Neural cell (in vitro differentiated cells): Measurements from ENCODE around the gene USB1. TPM values are rescaled to one million over a fixed set of nuclear protein-coding genes. Genes with fewer than 3 reads are reported as not detected.

ENCODE experiments used
- H2AFZ ChIP-seq: fragments of 200-600, 300-800 bp; sonication (generic), shearing (Covaris generic); 2 replicates; pipeline ENCODE4 v1.6.0; 2014; ENCODE audit warnings: low read depth, mild to moderate bottlenecking, antibody characterized with exemption, low read length, moderate library complexity
- H3F3A ChIP-seq: fragments of 200-600 bp; shearing (Covaris generic); 2 replicates; pipeline ENCODE4 v1.6.1; 2016; ENCODE audit warnings: mild to moderate bottlenecking, moderate library complexity, mixed read lengths, antibody characterized with exemption, low read length; ENCODE audit not compliant: insufficient read depth, poor library complexity, severe bottlenecking
- H3K27ac ChIP-seq: fragments of 200-600, 300-800 bp; sonication (generic), shearing (Covaris generic); 2 replicates; pipeline ENCODE4 v1.5.1; 2014; ENCODE audit warnings: mild to moderate bottlenecking, low read length, moderate library complexity
- H3K27me3 ChIP-seq: fragments of 300-800, 200-600 bp; sonication (generic), shearing (Covaris generic); 2 replicates; pipeline ENCODE4 v1.6.0; 2014; ENCODE audit warnings: mild to moderate bottlenecking, low read depth, low read length, moderate library complexity; ENCODE audit not compliant: insufficient read depth
- H3K36me3 ChIP-seq: fragments of 300-800, 200-600 bp; sonication (generic), shearing (Covaris generic); 2 replicates; pipeline ENCODE4 v1.5.1; 2014; ENCODE audit warnings: mild to moderate bottlenecking, antibody characterized with exemption, low read length, moderate library complexity; ENCODE audit not compliant: insufficient read depth
- H3K4me2 ChIP-seq: fragments of 300-800, 200-600 bp; sonication (generic), shearing (Covaris generic); 2 replicates; pipeline ENCODE4 v1.6.0; 2014; ENCODE audit warnings: mild to moderate bottlenecking, low read length
- H3K4me3 ChIP-seq: fragments of 300-800, 200-600 bp; sonication (generic), shearing (Covaris generic); 2 replicates; pipeline ENCODE4 v1.5.1; 2014; ENCODE audit warnings: mild to moderate bottlenecking, low read length, moderate library complexity
- H3K79me2 ChIP-seq: fragments of 200-600 bp; shearing (Covaris generic); replicated peaks from 2 replicates; pipeline ENCODE4 v1.6.0; 2014; ENCODE audit warnings: mild to moderate bottlenecking, low read length, moderate library complexity; ENCODE audit not compliant: insufficient read depth
- H3K9ac ChIP-seq: fragments of 300-800, 200-600 bp; sonication (generic), shearing (Covaris generic); 2 replicates; pipeline ENCODE4 v1.6.1; 2016; ENCODE audit warnings: mild to moderate bottlenecking, low read length, mixed read lengths
- H3K9me2 ChIP-seq: fragments of 200-600 bp; shearing (Covaris generic); 2 replicates; pipeline ENCODE4 v1.6.1; 2016; ENCODE audit warnings: mild to moderate bottlenecking, low read length, mixed read lengths; ENCODE audit not compliant: insufficient read depth
- H3K9me3 ChIP-seq: fragments of 200-600, 300-800 bp; sonication (generic), shearing (Covaris generic); 2 replicates; pipeline ENCODE4 v1.6.1; 2016; ENCODE audit warnings: mild to moderate bottlenecking, mixed run types, low read length, moderate library complexity, mixed read lengths
- H4K20me1 ChIP-seq: fragments of 200-600 bp; shearing (Covaris generic); 2 replicates; pipeline ENCODE4 v1.6.1; 2016; ENCODE audit warnings: mild to moderate bottlenecking, mixed run types; ENCODE audit not compliant: insufficient read depth
- CTCF ChIP-seq: fragments of 450-650 bp; IDR thresholded peaks from 2 replicates; pipeline ENCODE4 v1.5.1; 2014; ENCODE audit warnings: antibody characterized with exemption, mild to moderate bottlenecking, moderate library complexity; ENCODE audit not compliant: poor library complexity, severe bottlenecking
- EP300 ChIP-seq: fragments of 450-650 bp; conservative IDR thresholded peaks from 2 replicates; pipeline ENCODE4 v1.6.1; 2014; ENCODE audit warnings: antibody characterized with exemption, mild to moderate bottlenecking, moderate library complexity; ENCODE audit not compliant: poor library complexity, severe bottlenecking
- EZH2 ChIP-seq: fragments of 200-600, 300-800 bp; shearing (Covaris generic), sonication (generic); IDR thresholded peaks from 2 replicates; pipeline ENCODE4 v1.6.1; 2014; ENCODE audit warnings: antibody characterized with exemption, low read length, borderline replicate concordance, mild to moderate bottlenecking; ENCODE audit not compliant: insufficient read depth, poor library complexity, severe bottlenecking
- MXI1 ChIP-seq: fragments of 450-650 bp; conservative IDR thresholded peaks from 2 replicates; pipeline ENCODE4 v1.6.1; 2014; ENCODE audit warnings: antibody characterized with exemption, mild to moderate bottlenecking; ENCODE audit not compliant: poor library complexity, severe bottlenecking
- POLR2AphosphoS5 ChIP-seq: IDR thresholded peaks from 2 replicates; pipeline ENCODE4 v1.6.1; 2012
- RAD21 ChIP-seq: fragments of 450-650 bp; conservative IDR thresholded peaks from 2 replicates; pipeline ENCODE4 v1.6.1; 2014; ENCODE audit warnings: antibody characterized with exemption, mild to moderate bottlenecking, moderate library complexity
- REST ChIP-seq: IDR thresholded peaks from 2 replicates; pipeline ENCODE4 v1.6.1; 2012; ENCODE audit warnings: borderline replicate concordance
- SMC3 ChIP-seq: fragments of 450-650 bp; conservative IDR thresholded peaks from 2 replicates; pipeline ENCODE4 v1.6.1; 2014; ENCODE audit warnings: antibody characterized with exemption, mild to moderate bottlenecking, moderate library complexity; ENCODE audit not compliant: poor library complexity
- TAF1 ChIP-seq: IDR thresholded peaks from 2 replicates; pipeline ENCODE4 v1.6.1; 2012; ENCODE audit warnings: low read depth
- polyA plus RNA-seq: library from polyadenylated mRNA; depleted of rRNA; stranded (reverse); fragments of >200 nt; gene quantifications from 2 replicates; pipeline ENCODE4 v1.2.3, GENCODE V29; 2014

The USB1 gene
- polyA plus RNA-seq, 1 donor from 2014 or later = 25.7 TPM

GRCh38 chr16:57956270-57956808, 44.9 kb upstream of the USB1 start:
- TF ChIP-seq EP300 = no peak
- TF ChIP-seq TAF1 = no peak
- TF ChIP-seq SMC3 = no peak
- no peak for TF ChIP-seq REST
- no peak for TF ChIP-seq RAD21
- TF ChIP-seq CTCF = no peak
- TF ChIP-seq POLR2AphosphoS5 = no peak
- no peak for TF ChIP-seq MXI1
- no peak for TF ChIP-seq EZH2
- H3K27ac ChIP-seq = no peak overlapping the region
- H3K4me2 ChIP-seq = no peak overlapping the region
- no peak overlapping the region for H3K4me3 ChIP-seq
- no peaks in the 10 kb centered on the region for H3K9me2 ChIP-seq
- H3K27me3 ChIP-seq = no peaks in the 10 kb centered on the region
- H3K79me2 ChIP-seq = no peaks in the 10 kb centered on the region
- H3K9ac ChIP-seq = no peak overlapping the region
- no peak overlapping the region for H2AFZ ChIP-seq
- H3F3A ChIP-seq = no peaks in the 10 kb centered on the region
- no peaks in the 10 kb centered on the region for H3K9me3 ChIP-seq
- no peaks in the 10 kb centered on the region for H3K36me3 ChIP-seq
- no peaks in the 10 kb centered on the region for H4K20me1 ChIP-seq

GRCh38 chr16:57956924-57957672, 44.1 kb upstream of the USB1 start:
- Histone ChIP-seq H3K9me3 (no peaks in the 10 kb centered on the region), H2AFZ (no peak overlapping the region), H3K4me2 (no peak overlapping the region), H3K4me3 (no peak overlapping the region), H3K27ac (no peak overlapping the region), H3K9ac (no peak overlapping the region), H3K27me3 (no peaks in the 10 kb centered on the region), H3K79me2 (no peaks in the 10 kb centered on the region), H3K9me2 (no peaks in the 10 kb centered on the region), H3K36me3 (no peaks in the 10 kb centered on the region), H4K20me1 (no peaks in the 10 kb centered on the region), H3F3A (no peaks in the 10 kb centered on the region)
- TF ChIP-seq EP300 (no peak), POLR2AphosphoS5 (no peak), EZH2 (no peak), TAF1 (no peak)
